Neural progenitor cell (in vitro differentiated cells): ENCODE results near the gene IQCE. TPM values are rescaled to one million over a fixed set of nuclear protein-coding genes. Genes with fewer than 3 reads are reported as not detected.

Experiments
- DNase-seq: peaks from one replicate; pipeline ENCODE4 v3.0.0-alpha.2; 2016; ENCODE audit warnings: low spot score
- H2AFZ ChIP-seq: fragments of 200-600 bp; sonication (generic); replicated peaks from 2 replicates; pipeline ENCODE4 v1.6.1; 2016; ENCODE audit warnings: antibody characterized with exemption
- H3F3A ChIP-seq: fragments of 200-600 bp; sonication (generic); 2 replicates; pipeline ENCODE4 v1.6.1; 2016; ENCODE audit warnings: antibody characterized with exemption, low read depth
- H3K27ac ChIP-seq: fragments of 200-600 bp; sonication (generic); 2 replicates; pipeline ENCODE4 v1.5.1; 2016; ENCODE audit warnings: mild to moderate bottlenecking
- H3K27me3 ChIP-seq: fragments of 200-600 bp; sonication (generic); 2 replicates; pipeline ENCODE4 v1.6.1; 2016; ENCODE audit warnings: mild to moderate bottlenecking, moderate library complexity
- H3K36me3 ChIP-seq: fragments of 200-600 bp; sonication (generic); 2 replicates; pipeline ENCODE4 v1.5.1; 2016
- H3K4me1 ChIP-seq: fragments of 200-600 bp; sonication (generic); 2 replicates; pipeline ENCODE4 v1.6.1; 2016; ENCODE audit warnings: mixed run types
- H3K4me2 ChIP-seq: fragments of 200-600 bp; sonication (generic); 2 replicates; pipeline ENCODE4 v1.6.1; 2016
- H3K4me3 ChIP-seq: fragments of 200-600 bp; sonication (generic); 2 replicates; pipeline ENCODE4 v1.5.1; 2016
- H3K79me2 ChIP-seq: fragments of 200-600 bp; sonication (generic); 2 replicates; pipeline ENCODE4 v1.6.1; 2016; ENCODE audit warnings: low read depth
- H3K9ac ChIP-seq: fragments of 200-600 bp; sonication (generic); 2 replicates; pipeline ENCODE4 v1.6.1; 2016
- H3K9me3 ChIP-seq: fragments of 200-600 bp; sonication (generic); 2 replicates; pipeline ENCODE4 v1.5.1; 2016; ENCODE audit warnings: low read depth
- H4K20me1 ChIP-seq: fragments of 200-600 bp; sonication (generic); 2 replicates; pipeline ENCODE4 v1.6.1; 2016; ENCODE audit warnings: low read depth
- H3K27ac Mint-ChIP-seq: 3 replicates; pipeline ENCODE4 v1.8.0; 2021; ENCODE audit warnings: mixed read lengths
- H3K27me3 Mint-ChIP-seq: 2 replicates; pipeline ENCODE4 v1.8.0; 2022; ENCODE audit warnings: low read depth, mild to moderate bottlenecking, inconsistent platforms, moderate library complexity, mixed read lengths; ENCODE audit not compliant: insufficient read depth
- H3K36me3 Mint-ChIP-seq: 3 replicates; pipeline ENCODE4 v1.8.0; 2021; ENCODE audit warnings: mixed read lengths
- H3K4me1 Mint-ChIP-seq: 3 replicates; pipeline ENCODE4 v1.8.0; 2021; ENCODE audit warnings: mixed read lengths
- H3K4me3 Mint-ChIP-seq: 3 replicates; pipeline ENCODE4 v1.8.0; 2021; ENCODE audit warnings: mild to moderate bottlenecking, moderate library complexity, mixed read lengths
- H3K9me3 Mint-ChIP-seq: 3 replicates; pipeline ENCODE4 v1.8.0; 2020; ENCODE audit warnings: mixed read lengths
- EZH2 ChIP-seq: fragments of 200-600 bp; sonication (generic); IDR thresholded peaks from 2 replicates; pipeline ENCODE4 v1.6.1; 2017; ENCODE audit warnings: antibody characterized with exemption, mild to moderate bottlenecking, moderate library complexity
- EZH2phosphoT487 ChIP-seq: fragments of 200-600 bp; sonication (generic); IDR thresholded peaks from 2 replicates; pipeline ENCODE4 v1.6.1; 2017; ENCODE audit warnings: antibody characterized with exemption
- total RNA-seq: library from RNA; depleted of rRNA; stranded (reverse); fragments of >200 nt; gene quantifications from 2 replicates; pipeline ENCODE4 v1.2.3, GENCODE V29; 2015; ENCODE audit warnings: low replicate concordance
- TF ChIP-seq, protein P1 (sequence below): fragments of 200-600 bp; sonication (generic); IDR thresholded peaks from 2 replicates; pipeline ENCODE4 v1.5.1; 2017; ENCODE audit warnings: antibody characterized with exemption, mild to moderate bottlenecking

IQCE gene
- total RNA-seq, 1 donor from 2014 or later: 4.6 TPM

DNA sequence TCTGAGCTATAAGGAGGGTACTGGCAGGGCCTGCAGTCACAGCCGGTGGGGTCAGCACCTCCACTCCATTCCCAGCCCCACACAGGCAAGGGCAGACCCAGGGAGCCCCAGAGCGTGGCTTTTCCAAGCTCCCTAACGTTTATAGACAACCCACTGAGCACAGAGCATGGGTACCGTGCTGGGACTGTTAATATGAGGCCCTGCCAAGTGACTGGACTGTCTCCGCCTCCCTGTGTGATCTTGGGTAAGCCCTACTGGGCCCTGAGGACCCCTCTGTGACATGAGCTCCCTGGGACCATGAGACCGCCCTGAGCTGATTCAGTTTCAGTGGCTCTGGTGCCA lies 85.4 kb downstream of the IQCE start:
- Histone ChIP-seq H3F3A (peaks cover 13% of the 10 kb centered on the region), H3K4me2 (no peak overlapping the region), H3K9ac (no peak overlapping the region), H3K27me3 (no peaks in the 10 kb centered on the region), H3K9me3 (no peaks in the 10 kb centered on the region), H4K20me1 (peaks cover 77% of the 10 kb centered on the region), H3K36me3 (no peaks in the 10 kb centered on the region), H3K27ac (no peak overlapping the region), H3K79me2 (peaks cover 60% of the 10 kb centered on the region), H2AFZ (no peak overlapping the region), H3K4me1 (peaks cover 16% of the 10 kb centered on the region), H3K4me3 (no peak overlapping the region)
- Mint-ChIP-seq H3K27ac (peak overlapping the region; percentile 50), H3K9me3 (no peaks in the 10 kb centered on the region), H3K27me3 (no peaks in the 10 kb centered on the region), H3K4me1 (peaks cover 32% of the 10 kb centered on the region), H3K36me3 (no peaks in the 10 kb centered on the region), H3K4me3 (peak overlapping the region; percentile 63)
- no peak for DNase-seq
- TF ChIP-seq EZH2 (no peak), EZH2phosphoT487 (no peak)
- TF ChIP-seq, protein P1, sequence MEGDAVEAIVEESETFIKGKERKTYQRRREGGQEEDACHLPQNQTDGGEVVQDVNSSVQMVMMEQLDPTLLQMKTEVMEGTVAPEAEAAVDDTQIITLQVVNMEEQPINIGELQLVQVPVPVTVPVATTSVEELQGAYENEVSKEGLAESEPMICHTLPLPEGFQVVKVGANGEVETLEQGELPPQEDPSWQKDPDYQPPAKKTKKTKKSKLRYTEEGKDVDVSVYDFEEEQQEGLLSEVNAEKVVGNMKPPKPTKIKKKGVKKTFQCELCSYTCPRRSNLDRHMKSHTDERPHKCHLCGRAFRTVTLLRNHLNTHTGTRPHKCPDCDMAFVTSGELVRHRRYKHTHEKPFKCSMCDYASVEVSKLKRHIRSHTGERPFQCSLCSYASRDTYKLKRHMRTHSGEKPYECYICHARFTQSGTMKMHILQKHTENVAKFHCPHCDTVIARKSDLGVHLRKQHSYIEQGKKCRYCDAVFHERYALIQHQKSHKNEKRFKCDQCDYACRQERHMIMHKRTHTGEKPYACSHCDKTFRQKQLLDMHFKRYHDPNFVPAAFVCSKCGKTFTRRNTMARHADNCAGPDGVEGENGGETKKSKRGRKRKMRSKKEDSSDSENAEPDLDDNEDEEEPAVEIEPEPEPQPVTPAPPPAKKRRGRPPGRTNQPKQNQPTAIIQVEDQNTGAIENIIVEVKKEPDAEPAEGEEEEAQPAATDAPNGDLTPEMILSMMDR: no peak

DNA sequence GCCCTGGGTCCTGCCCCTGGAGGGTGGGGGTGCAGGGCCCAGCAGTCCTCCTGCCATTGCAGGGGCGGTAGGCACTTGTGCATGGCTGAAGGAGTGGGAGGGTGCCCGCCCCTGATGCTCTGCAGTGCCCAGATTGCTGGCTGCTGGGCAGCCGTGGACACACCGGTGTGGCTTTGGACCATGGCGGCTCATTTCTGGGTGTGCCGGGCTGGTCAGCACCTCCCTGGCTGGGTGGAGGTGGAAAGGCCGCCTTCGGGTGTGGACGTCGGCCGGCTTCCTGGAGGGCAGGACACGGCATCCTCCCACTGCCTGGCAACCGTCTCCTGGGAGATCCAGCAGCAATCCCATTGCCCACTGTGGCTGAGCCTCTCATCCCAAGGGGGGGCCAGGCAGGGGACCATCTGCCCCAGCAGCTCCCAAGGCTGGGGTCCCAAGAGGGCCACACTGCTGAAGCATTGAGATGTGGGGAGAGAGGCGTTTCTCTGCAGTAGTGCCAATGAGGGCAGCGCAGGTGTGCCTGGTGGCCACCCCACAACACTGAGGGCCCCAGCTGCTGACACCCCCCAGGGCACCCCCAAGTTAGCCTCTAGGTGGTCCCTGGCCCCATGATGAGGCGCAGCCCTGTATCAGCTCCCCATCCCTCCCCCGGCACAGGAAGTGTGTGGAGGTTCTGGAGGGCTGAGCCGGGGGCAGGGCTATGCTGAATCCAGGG lies 85.9 kb downstream of the IQCE start:
- H3K27me3 ChIP-seq: no peaks in the 10 kb centered on the region
- H3K4me3 Mint-ChIP-seq: peak overlapping the region; percentile 75
- H3K9me3 ChIP-seq: no peaks in the 10 kb centered on the region
- no peaks in the 10 kb centered on the region for H3K9me3 Mint-ChIP-seq
- H3K27ac Mint-ChIP-seq: peak overlapping the region; percentile 94
- peaks cover 71% of the 10 kb centered on the region for H4K20me1 ChIP-seq
- H3K27me3 Mint-ChIP-seq: no peaks in the 10 kb centered on the region
- H3K4me3 ChIP-seq: no peak overlapping the region
- H3K4me2 ChIP-seq: no peak overlapping the region
- DNase-seq: no peak
- peaks cover 55% of the 10 kb centered on the region for H3K79me2 ChIP-seq
- no peaks in the 10 kb centered on the region for H3K36me3 Mint-ChIP-seq
- peak overlapping the region; percentile 20 for H3K27ac ChIP-seq
- H3K4me1 ChIP-seq: peaks cover 16% of the 10 kb centered on the region
- no peak overlapping the region for H3K9ac ChIP-seq
- H3K4me1 Mint-ChIP-seq: peaks cover 32% of the 10 kb centered on the region
- no peak overlapping the region for H2AFZ ChIP-seq
- TF ChIP-seq, protein P1: no peak
- TF ChIP-seq EZH2phosphoT487 (no peak), EZH2 (no peak)
- peaks cover 13% of the 10 kb centered on the region for H3F3A ChIP-seq
- no peaks in the 10 kb centered on the region for H3K36me3 ChIP-seq

DNA sequence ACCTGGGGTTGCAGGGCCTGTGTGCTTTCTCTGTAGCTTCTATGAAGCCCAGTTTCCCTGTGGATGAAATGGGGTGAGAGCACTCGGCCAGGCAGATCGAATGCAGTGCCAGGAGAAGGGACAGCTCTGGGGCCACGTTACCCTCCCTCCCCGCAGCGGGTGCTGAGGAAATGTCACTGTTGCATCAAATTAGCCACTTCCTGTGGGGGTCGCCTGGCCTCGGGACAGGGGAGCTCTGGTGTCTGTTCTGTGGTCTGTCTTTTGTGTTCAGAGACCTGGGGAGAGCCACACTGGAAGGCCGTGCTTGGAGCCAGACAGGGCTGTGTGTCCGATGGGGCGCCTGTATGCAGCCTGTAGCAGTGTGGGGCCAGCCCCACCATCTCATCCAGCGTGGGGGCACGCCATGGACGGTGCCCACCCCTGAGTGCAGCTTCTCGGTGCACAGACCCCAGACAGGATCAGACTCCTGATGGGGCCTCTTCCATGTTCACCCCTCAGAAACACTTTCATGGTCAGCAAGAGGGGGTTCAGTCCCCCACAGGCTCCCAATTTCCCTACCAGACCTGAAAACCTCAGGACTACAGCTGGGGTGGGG lies 86.6 kb downstream of the IQCE start:
- H3F3A ChIP-seq: peaks cover 13% of the 10 kb centered on the region
- H3K9me3 ChIP-seq: no peaks in the 10 kb centered on the region
- H3K4me3 ChIP-seq: no peak overlapping the region
- H3K36me3 Mint-ChIP-seq: no peaks in the 10 kb centered on the region
- peak overlapping the region; percentile 20 for H3K27ac ChIP-seq
- no peak overlapping the region for H3K4me2 ChIP-seq
- peaks cover 32% of the 10 kb centered on the region for H3K4me1 Mint-ChIP-seq
- DNase-seq: no peak
- no peak overlapping the region for H2AFZ ChIP-seq
- H3K9ac ChIP-seq: no peak overlapping the region
- H3K4me1 ChIP-seq: peaks cover 16% of the 10 kb centered on the region
- H3K27ac Mint-ChIP-seq: peak overlapping the region; percentile 94
- no peaks in the 10 kb centered on the region for H3K27me3 ChIP-seq
- no peaks in the 10 kb centered on the region for H3K27me3 Mint-ChIP-seq
- H3K36me3 ChIP-seq: no peaks in the 10 kb centered on the region
- peaks cover 66% of the 10 kb centered on the region for H4K20me1 ChIP-seq
- no peaks in the 10 kb centered on the region for H3K9me3 Mint-ChIP-seq
- peaks cover 48% of the 10 kb centered on the region for H3K79me2 ChIP-seq
- TF ChIP-seq EZH2phosphoT487: no peak
- no peak for TF ChIP-seq EZH2
- TF ChIP-seq, protein P1: no peak
- no peak overlapping the region for H3K4me3 Mint-ChIP-seq
